SK-N-SH treated with all-trans-retinoic acid at 6 μM for 48 hours (cell line): ENCODE measurements around the gene ABCC3.

Experiments used
- ATAC-seq: fragments of 200-7000 bp; cut with Tn5 transposase; 3 replicates; pipeline ENCODE4 v1.9.1; 2020; ENCODE audit warnings: mild to moderate bottlenecking, moderate library complexity
- BACH2 ChIP-seq: fragments of 250-450 bp; sonication (Bioruptor Pico); IDR thresholded peaks from 2 replicates; pipeline ENCODE4 v1.9.0; 2021; ENCODE audit warnings: mild to moderate bottlenecking, borderline replicate concordance
- CSDC2 ChIP-seq: fragments of 250-450 bp; sonication (Bioruptor Pico); IDR thresholded peaks from 2 replicates; pipeline ENCODE4 v1.5.0; 2020; ENCODE audit warnings: mild to moderate bottlenecking, moderate library complexity
- ESRRG ChIP-seq: fragments of 250-450 bp; sonication (Bioruptor Pico); IDR thresholded peaks from 2 replicates; pipeline ENCODE4 v1.6.1; 2021; ENCODE audit warnings: mild to moderate bottlenecking
- GLIS3 ChIP-seq: fragments of 250-450 bp; sonication (Bioruptor Pico); IDR thresholded peaks from 2 replicates; pipeline ENCODE4 v1.5.0; 2020; ENCODE audit warnings: mild to moderate bottlenecking, moderate library complexity
- ISL1 ChIP-seq: fragments of 250-450 bp; sonication (Bioruptor Pico); IDR thresholded peaks from 2 replicates; pipeline ENCODE4 v2.1.2; 2022; ENCODE audit warnings: mild to moderate bottlenecking, moderate library complexity
- OSR1 ChIP-seq: fragments of 250-450 bp; sonication (Bioruptor Pico); IDR thresholded peaks from 2 replicates; pipeline ENCODE4 v1.8.0; 2022; ENCODE audit warnings: moderate library complexity, mild to moderate bottlenecking, inconsistent platforms
- PPARA ChIP-seq: fragments of 250-450 bp; sonication (Bioruptor Pico); IDR thresholded peaks from 2 replicates; pipeline ENCODE4 v1.5.0; 2020; ENCODE audit warnings: mild to moderate bottlenecking, borderline replicate concordance
- RARB ChIP-seq: fragments of 250-450 bp; sonication (Bioruptor Pico); IDR thresholded peaks from 2 replicates; pipeline ENCODE4 v1.8.0; 2021; ENCODE audit warnings: mild to moderate bottlenecking, moderate library complexity
- SNAI2 ChIP-seq: fragments of 250-450 bp; sonication (Bioruptor Pico); IDR thresholded peaks from 2 replicates; pipeline ENCODE4 v1.5.0; 2020; ENCODE audit warnings: mild to moderate bottlenecking, moderate library complexity
- TCF4 ChIP-seq: fragments of 250-450 bp; sonication (Bioruptor Pico); IDR thresholded peaks from 2 replicates; pipeline ENCODE4 v1.8.0; 2021; ENCODE audit warnings: mild to moderate bottlenecking, moderate library complexity, borderline replicate concordance
- ZFP3 ChIP-seq: fragments of 250-450 bp; sonication (Bioruptor Pico); IDR thresholded peaks from 2 replicates; pipeline ENCODE4 v1.5.0; 2020; ENCODE audit warnings: mild to moderate bottlenecking, moderate library complexity
- ZFP30 ChIP-seq: fragments of 450-650 bp; formaldehyde crosslinking; IDR thresholded peaks from 2 replicates; pipeline ENCODE4 v1.5.0; 2022; ENCODE audit warnings: mild to moderate bottlenecking, moderate library complexity
- ZNF565 ChIP-seq: fragments of 450-650 bp; formaldehyde crosslinking; conservative IDR thresholded peaks from 2 replicates; pipeline ENCODE4 v1.5.0; 2020; ENCODE audit warnings: low read depth, mild to moderate bottlenecking, moderate library complexity
- ZNF70 ChIP-seq: fragments of 450-650 bp; formaldehyde crosslinking; IDR thresholded peaks from 2 replicates; pipeline ENCODE4 v1.5.0; 2020; ENCODE audit warnings: mild to moderate bottlenecking, moderate library complexity
- ZNF8 ChIP-seq: fragments of 450-650 bp; formaldehyde crosslinking; IDR thresholded peaks from 2 replicates; pipeline ENCODE4 v1.5.0; 2020; ENCODE audit warnings: mild to moderate bottlenecking, moderate library complexity
- TF ChIP-seq, protein P1 (sequence below): fragments of 250-450 bp; sonication (Bioruptor Pico); IDR thresholded peaks from 2 replicates; pipeline ENCODE4 v1.5.0; 2020; ENCODE audit warnings: mild to moderate bottlenecking, moderate library complexity
- TF ChIP-seq, protein P2 (sequence below): fragments of 250-450 bp; sonication (Bioruptor Pico); IDR thresholded peaks from 2 replicates; pipeline ENCODE4 v1.5.1; 2021; ENCODE audit warnings: mild to moderate bottlenecking, moderate library complexity
- TF ChIP-seq, protein P3 (sequence below): fragments of 250-450 bp; sonication (Bioruptor Pico); IDR thresholded peaks from 2 replicates; pipeline ENCODE4 v1.8.0; 2020; ENCODE audit warnings: mild to moderate bottlenecking, moderate library complexity, borderline replicate concordance
- TF ChIP-seq, protein P4 (sequence below): fragments of 250-450 bp; sonication (Bioruptor Pico); IDR thresholded peaks from 2 replicates; pipeline ENCODE4 v1.8.0; 2021; ENCODE audit warnings: low read depth, mild to moderate bottlenecking, moderate library complexity, borderline replicate concordance
- TF ChIP-seq, protein P5 (sequence below): fragments of 250-450 bp; sonication (Bioruptor Pico); IDR thresholded peaks from 2 replicates; pipeline ENCODE4 v1.5.1; 2020; ENCODE audit warnings: low read depth, mild to moderate bottlenecking, moderate library complexity

Gene ABCC3

DNA sequence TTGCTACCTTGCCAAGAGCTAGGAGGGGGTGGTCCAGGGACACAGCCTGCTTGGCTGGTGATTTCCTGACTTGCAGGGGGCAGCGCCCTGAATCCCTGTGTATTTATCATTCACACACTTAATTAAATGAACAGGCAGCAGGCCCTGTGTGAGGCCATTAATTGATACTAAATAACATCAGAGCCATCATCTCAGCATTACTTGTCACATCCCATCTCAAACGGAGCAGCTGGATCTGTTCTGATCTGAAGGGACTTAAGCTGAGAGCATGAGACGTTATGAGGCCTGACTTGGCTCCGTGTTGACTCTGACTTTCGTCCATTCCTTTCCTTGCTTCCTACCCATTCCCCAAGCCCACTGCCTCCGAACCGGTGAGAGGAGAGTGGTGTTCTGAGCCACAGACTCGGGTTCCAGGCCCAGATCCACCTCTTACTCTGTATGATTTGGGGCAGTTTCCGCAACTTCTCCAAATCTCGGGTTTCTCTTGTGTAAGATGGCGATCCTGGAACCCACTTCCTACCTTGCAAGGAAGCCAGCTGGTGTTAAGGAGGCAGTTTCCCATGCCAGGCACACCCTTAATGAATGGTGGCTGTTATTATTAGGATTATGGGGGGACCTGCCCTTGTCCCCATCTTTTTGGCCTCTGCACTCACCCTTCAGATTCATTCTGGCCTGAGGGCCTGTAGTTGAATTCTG, 40.4 kb upstream of the ABCC3 start:
- TF ChIP-seq ZNF8 (no peak), GLIS3 (CRISPR knock-in tag) (no peak), ZNF70 (no peak), OSR1 (CRISPR knock-in tag) (no peak), PPARA (no peak), ISL1 (no peak), ZNF565 (CRISPR knock-in tag) (no peak), TCF4 (CRISPR knock-in tag) (no peak), CSDC2 (CRISPR knock-in tag) (no peak)
- TF ChIP-seq, protein P1, sequence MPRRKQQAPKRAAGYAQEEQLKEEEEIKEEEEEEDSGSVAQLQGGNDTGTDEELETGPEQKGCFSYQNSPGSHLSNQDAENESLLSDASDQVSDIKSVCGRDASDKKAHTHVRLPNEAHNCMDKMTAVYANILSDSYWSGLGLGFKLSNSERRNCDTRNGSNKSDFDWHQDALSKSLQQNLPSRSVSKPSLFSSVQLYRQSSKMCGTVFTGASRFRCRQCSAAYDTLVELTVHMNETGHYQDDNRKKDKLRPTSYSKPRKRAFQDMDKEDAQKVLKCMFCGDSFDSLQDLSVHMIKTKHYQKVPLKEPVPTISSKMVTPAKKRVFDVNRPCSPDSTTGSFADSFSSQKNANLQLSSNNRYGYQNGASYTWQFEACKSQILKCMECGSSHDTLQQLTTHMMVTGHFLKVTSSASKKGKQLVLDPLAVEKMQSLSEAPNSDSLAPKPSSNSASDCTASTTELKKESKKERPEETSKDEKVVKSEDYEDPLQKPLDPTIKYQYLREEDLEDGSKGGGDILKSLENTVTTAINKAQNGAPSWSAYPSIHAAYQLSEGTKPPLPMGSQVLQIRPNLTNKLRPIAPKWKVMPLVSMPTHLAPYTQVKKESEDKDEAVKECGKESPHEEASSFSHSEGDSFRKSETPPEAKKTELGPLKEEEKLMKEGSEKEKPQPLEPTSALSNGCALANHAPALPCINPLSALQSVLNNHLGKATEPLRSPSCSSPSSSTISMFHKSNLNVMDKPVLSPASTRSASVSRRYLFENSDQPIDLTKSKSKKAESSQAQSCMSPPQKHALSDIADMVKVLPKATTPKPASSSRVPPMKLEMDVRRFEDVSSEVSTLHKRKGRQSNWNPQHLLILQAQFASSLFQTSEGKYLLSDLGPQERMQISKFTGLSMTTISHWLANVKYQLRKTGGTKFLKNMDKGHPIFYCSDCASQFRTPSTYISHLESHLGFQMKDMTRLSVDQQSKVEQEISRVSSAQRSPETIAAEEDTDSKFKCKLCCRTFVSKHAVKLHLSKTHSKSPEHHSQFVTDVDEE (CRISPR knock-in tag), result no peak
- TF ChIP-seq, protein P2, sequence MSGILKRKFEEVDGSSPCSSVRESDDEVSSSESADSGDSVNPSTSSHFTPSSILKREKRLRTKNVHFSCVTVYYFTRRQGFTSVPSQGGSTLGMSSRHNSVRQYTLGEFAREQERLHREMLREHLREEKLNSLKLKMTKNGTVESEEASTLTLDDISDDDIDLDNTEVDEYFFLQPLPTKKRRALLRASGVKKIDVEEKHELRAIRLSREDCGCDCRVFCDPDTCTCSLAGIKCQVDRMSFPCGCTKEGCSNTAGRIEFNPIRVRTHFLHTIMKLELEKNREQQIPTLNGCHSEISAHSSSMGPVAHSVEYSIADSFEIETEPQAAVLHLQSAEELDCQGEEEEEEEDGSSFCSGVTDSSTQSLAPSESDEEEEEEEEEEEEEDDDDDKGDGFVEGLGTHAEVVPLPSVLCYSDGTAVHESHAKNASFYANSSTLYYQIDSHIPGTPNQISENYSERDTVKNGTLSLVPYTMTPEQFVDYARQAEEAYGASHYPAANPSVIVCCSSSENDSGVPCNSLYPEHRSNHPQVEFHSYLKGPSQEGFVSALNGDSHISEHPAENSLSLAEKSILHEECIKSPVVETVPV (CRISPR knock-in tag), result no peak
- ATAC-seq, result no peak

DNA sequence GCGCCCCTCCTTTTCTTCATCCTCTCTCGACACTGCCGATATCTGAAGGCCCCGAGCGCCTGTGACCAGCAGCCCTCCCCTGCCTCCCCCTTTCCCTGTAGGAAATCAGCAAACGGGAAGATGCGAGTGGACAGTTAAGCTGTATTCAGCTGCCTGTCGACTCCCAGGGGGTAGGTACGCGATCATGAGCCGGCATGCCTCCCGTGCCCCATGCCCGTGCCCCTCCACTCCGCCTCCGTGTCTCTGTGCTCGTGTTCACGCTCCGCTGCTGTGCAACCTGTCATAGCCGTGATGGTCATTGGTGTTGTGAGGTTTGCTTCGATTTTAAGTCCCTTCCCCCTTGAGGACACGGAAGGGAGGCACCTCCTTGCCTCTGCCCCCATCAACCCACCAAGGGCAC, 39.8 kb upstream of the ABCC3 start:
- TF ChIP-seq ESRRG (CRISPR knock-in tag) (no peak), CSDC2 (CRISPR knock-in tag) (no peak), OSR1 (CRISPR knock-in tag) (no peak), ZNF565 (CRISPR knock-in tag) (no peak)
- TF ChIP-seq, protein P2 (CRISPR knock-in tag), result no peak
- TF ChIP-seq, protein P3, sequence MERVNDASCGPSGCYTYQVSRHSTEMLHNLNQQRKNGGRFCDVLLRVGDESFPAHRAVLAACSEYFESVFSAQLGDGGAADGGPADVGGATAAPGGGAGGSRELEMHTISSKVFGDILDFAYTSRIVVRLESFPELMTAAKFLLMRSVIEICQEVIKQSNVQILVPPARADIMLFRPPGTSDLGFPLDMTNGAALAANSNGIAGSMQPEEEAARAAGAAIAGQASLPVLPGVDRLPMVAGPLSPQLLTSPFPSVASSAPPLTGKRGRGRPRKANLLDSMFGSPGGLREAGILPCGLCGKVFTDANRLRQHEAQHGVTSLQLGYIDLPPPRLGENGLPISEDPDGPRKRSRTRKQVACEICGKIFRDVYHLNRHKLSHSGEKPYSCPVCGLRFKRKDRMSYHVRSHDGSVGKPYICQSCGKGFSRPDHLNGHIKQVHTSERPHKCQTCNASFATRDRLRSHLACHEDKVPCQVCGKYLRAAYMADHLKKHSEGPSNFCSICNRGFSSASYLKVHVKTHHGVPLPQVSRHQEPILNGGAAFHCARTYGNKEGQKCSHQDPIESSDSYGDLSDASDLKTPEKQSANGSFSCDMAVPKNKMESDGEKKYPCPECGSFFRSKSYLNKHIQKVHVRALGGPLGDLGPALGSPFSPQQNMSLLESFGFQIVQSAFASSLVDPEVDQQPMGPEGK (CRISPR knock-in tag), result no peak
- no peak for ATAC-seq

DNA sequence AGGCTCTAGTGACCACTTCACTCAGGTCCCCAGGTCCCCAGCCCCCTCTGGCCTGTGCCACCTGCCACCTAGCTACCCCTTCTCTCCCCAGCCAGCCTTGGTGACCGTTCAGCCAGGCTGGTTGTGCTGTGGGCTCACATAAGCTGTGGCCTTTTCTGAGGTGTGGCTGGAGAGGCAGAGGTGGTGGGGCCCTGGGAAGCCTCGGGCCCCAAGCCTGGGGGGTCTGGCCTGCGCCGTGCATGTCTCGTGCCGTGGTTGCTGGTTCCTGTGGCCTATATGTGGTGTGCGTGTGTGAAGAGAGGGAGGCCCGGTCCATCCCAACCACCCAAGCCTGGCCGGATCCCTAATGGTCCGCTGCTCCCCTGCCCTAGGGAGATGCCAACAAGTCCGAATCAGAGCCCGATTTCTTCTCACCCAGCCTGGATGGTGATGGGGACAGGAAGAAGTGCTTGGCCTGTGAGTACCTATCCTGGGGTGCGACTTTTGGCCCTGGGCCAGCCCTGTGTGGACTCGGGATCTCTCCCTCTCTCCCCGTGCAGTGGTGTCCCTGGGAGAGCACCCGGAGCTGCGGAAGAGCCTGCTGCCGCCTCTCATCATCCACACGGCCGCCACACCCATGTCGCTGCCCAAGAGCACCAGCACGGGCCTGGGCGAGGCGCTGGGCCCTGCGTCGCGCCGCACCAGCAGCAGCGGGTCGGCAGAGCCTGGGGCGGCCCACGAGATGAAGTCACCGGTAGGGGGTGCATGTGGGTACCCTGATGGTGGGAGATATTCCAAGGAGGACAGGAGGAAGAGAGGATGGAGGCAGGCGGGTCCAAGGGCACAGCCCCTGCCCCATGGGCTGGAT, 38.3 kb upstream of the ABCC3 start:
- no peak for TF ChIP-seq BACH2 (CRISPR knock-in tag)
- TF ChIP-seq, protein P4, sequence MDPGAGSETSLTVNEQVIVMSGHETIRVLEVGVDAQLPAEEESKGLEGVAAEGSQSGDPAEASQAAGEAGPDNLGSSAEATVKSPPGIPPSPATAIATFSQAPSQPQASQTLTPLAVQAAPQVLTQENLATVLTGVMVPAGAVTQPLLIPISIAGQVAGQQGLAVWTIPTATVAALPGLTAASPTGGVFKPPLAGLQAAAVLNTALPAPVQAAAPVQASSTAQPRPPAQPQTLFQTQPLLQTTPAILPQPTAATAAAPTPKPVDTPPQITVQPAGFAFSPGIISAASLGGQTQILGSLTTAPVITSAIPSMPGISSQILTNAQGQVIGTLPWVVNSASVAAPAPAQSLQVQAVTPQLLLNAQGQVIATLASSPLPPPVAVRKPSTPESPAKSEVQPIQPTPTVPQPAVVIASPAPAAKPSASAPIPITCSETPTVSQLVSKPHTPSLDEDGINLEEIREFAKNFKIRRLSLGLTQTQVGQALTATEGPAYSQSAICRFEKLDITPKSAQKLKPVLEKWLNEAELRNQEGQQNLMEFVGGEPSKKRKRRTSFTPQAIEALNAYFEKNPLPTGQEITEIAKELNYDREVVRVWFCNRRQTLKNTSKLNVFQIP, result no peak
- no peak for TF ChIP-seq ZFP30 (CRISPR knock-in tag)
- TF ChIP-seq TCF4 (CRISPR knock-in tag), result no peak
- TF ChIP-seq ZFP3, result no peak
- TF ChIP-seq GLIS3 (CRISPR knock-in tag), result no peak
- TF ChIP-seq, protein P5, sequence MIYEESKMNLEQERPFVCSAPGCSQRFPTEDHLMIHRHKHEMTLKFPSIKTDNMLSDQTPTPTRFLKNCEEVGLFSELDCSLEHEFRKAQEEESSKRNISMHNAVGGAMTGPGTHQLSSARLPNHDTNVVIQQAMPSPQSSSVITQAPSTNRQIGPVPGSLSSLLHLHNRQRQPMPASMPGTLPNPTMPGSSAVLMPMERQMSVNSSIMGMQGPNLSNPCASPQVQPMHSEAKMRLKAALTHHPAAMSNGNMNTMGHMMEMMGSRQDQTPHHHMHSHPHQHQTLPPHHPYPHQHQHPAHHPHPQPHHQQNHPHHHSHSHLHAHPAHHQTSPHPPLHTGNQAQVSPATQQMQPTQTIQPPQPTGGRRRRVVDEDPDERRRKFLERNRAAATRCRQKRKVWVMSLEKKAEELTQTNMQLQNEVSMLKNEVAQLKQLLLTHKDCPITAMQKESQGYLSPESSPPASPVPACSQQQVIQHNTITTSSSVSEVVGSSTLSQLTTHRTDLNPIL (CRISPR knock-in tag), result no peak
- no peak for TF ChIP-seq SNAI2 (CRISPR knock-in tag)
- TF ChIP-seq ZNF8, result no peak
- no peak for TF ChIP-seq RARB (CRISPR knock-in tag)

More for the DNA sequence above, 38.3 kb upstream of the ABCC3 start:
- ATAC-seq, result no peak
